Measurements from ENCODE around the gene EIPR1. TPM values are rescaled to one million over a fixed set of nuclear protein-coding genes. Genes with fewer than 3 reads are reported as not detected.

Gene EIPR1
- total and polyA plus RNA-seq, 2 experiments from 2014 or later: 17.4 to 46.3 TPM

DNA sequence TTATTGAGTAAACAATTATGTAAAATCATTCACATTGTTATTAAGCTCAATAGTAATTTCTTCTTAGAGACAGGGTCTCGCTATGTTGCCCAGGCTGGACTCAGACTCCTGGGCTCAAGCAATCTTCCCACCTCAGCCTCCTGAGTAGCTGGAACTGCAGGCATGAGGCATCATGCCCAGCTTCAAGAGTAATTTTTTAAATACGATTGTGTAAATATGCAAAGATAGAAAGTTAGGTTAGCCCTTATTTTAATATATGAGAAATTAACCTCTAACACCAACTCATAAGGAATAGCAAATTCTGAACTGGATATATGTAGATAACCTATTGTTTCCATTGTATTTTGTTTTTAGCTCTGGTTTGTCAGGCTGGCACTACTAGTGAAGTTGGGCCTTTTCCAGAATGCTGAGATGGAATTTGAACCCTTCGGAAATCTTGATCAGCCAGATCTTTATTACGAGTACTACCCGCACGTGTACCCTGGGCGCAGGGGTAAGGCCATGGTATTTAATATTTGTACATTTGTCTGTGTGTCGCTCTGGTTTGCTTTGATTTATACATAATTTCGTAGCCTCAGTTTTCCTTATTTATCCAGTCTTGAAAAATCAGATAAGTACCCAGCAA is 46.7 kb upstream of the EIPR1 start:
- no peaks in the 10 kb centered on the region for H3K27me3 Mint-ChIP-seq (ENCODE audit: insufficient read depth, low read depth, poor library complexity)
- H3K4me3 Mint-ChIP-seq: no peak overlapping the region
- no peak overlapping the region for H3K4me2 ChIP-seq
- peaks cover 8% of the 10 kb centered on the region; the same call in 1 of the 2 replicates for H4K20me1 ChIP-seq (replicated peaks; ENCODE audit: insufficient read depth)
- H3K36me3 ChIP-seq (ENCODE audit: insufficient read depth): peaks cover 13% of the 10 kb centered on the region
- no peaks in the 10 kb centered on the region for H3K9me3 Mint-ChIP-seq
- no peaks in the 10 kb centered on the region for H3F3A ChIP-seq (replicated peaks; ENCODE audit: low read depth)
- no peaks in the 10 kb centered on the region for H3K4me1 Mint-ChIP-seq
- H3K27ac ChIP-seq (ENCODE audit: low read depth): no peak overlapping the region
- DNase-seq (ENCODE audit: low spot score): no peak
- no peaks in the 10 kb centered on the region for H3K9me2 ChIP-seq (ENCODE audit: insufficient read depth)
- H2AFZ ChIP-seq: no peak overlapping the region
- no peak overlapping the region for H3K27ac Mint-ChIP-seq
- no peak overlapping the region for H3K4me3 ChIP-seq
- H3K36me3 Mint-ChIP-seq (ENCODE audit: low read depth): peaks cover 26% of the 10 kb centered on the region
- TF ChIP-seq ZNF331 (CRISPR knock-in tag; IDR thresholded peaks at IDR 0.05; ENCODE audit: low read depth): no peak
- TF ChIP-seq ZNF114 (CRISPR knock-in tag; IDR thresholded peaks at IDR 0.05): no peak
- no peak for TF ChIP-seq EZH2 (IDR thresholded peaks at IDR 0.05; ENCODE audit: low read depth, unreplicated experiment)
- no peak for TF ChIP-seq ZNF462 (CRISPR knock-in tag; IDR thresholded peaks at IDR 0.05)
- TF ChIP-seq, protein P1, sequence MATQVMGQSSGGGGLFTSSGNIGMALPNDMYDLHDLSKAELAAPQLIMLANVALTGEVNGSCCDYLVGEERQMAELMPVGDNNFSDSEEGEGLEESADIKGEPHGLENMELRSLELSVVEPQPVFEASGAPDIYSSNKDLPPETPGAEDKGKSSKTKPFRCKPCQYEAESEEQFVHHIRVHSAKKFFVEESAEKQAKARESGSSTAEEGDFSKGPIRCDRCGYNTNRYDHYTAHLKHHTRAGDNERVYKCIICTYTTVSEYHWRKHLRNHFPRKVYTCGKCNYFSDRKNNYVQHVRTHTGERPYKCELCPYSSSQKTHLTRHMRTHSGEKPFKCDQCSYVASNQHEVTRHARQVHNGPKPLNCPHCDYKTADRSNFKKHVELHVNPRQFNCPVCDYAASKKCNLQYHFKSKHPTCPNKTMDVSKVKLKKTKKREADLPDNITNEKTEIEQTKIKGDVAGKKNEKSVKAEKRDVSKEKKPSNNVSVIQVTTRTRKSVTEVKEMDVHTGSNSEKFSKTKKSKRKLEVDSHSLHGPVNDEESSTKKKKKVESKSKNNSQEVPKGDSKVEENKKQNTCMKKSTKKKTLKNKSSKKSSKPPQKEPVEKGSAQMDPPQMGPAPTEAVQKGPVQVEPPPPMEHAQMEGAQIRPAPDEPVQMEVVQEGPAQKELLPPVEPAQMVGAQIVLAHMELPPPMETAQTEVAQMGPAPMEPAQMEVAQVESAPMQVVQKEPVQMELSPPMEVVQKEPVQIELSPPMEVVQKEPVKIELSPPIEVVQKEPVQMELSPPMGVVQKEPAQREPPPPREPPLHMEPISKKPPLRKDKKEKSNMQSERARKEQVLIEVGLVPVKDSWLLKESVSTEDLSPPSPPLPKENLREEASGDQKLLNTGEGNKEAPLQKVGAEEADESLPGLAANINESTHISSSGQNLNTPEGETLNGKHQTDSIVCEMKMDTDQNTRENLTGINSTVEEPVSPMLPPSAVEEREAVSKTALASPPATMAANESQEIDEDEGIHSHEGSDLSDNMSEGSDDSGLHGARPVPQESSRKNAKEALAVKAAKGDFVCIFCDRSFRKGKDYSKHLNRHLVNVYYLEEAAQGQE (IDR thresholded peaks at IDR 0.05; ENCODE audit: unreplicated experiment): no peak
- TF ChIP-seq JUNB (IDR thresholded peaks at IDR 0.05; ENCODE audit: unreplicated experiment): no peak
- TF ChIP-seq POLR2AphosphoS5 (IDR thresholded peaks at IDR 0.05; ENCODE audit: low read depth): no peak
- TF ChIP-seq NANOG (IDR thresholded peaks at IDR 0.05; ENCODE audit: borderline replicate concordance): no peak
- H3K79me2 ChIP-seq (replicated peaks; ENCODE audit: insufficient read depth): no peaks in the 10 kb centered on the region
- no peaks in the 10 kb centered on the region for H3K4me1 ChIP-seq (ENCODE audit: insufficient read depth)
- no peaks in the 10 kb centered on the region for H3K27me3 ChIP-seq (ENCODE audit: insufficient read depth)
- no peak for ATAC-seq
